Activated T-helper 1 cell treated with anti-CD3 and anti-CD28 coated beads, Interleukin-2, amount 50 U/mL, for 16 hours (primary cell): ENCODE results near the gene RHOXF2.
"Not testable (repeated sequence)": the region's sequence is repeated elsewhere in the genome, so short reads cannot be mapped to it uniquely, and the experiment has no call there.

Experiments
- DNase-seq, 2 donors: peaks; one replicate each; pipeline ENCODE4 v3.0.0-alpha.2; 2020; ENCODE audit warnings: low read depth in 1 of 2, low spot score in 1 of 2

RHOXF2 gene

GRCh38 chrX:120158313-120158712 lies at the start of gene RHOXF2:
Gene RHOXF2, plus strand, starts transcription at chrX:120158613. Its CDS starts 138 bp downstream, at chrX:120158751.
- not testable (repeated sequence) for DNase-seq

- DNase-seq: no peak
Measured at GRCh38 chrX:120109378-120109777, 49.0 kb upstream of the RHOXF2 start.

GRCh38 chrX:120111611-120112010 lies 46.8 kb upstream of the RHOXF2 start:
- DNase-seq: no peak

GRCh38 chrX:120115438-120115963 lies 42.9 kb upstream of the RHOXF2 start, which contains the start of gene RHOXF1:
Gene RHOXF1, minus strand, starts transcription at chrX:120115913. Its CDS starts 51 bp downstream, at chrX:120115862.
- DNase-seq: no peak

GRCh38 chrX:120120223-120120622 lies 38.2 kb upstream of the RHOXF2 start:
- no peak for DNase-seq

GRCh38 chrX:120125444-120125843 lies 33.0 kb upstream of the RHOXF2 start:
- DNase-seq: no peak

GRCh38 chrX:120128306-120128846 lies 30.0 kb upstream of the RHOXF2 start:
- DNase-seq: not testable (repeated sequence)

- no peak for DNase-seq
Measured at GRCh38 chrX:120136128-120136527, 22.3 kb upstream of the RHOXF2 start.

GRCh38 chrX:120136840-120137239 lies 21.6 kb upstream of the RHOXF2 start:
- DNase-seq: no peak

- DNase-seq: no peak
Measured at GRCh38 chrX:120137439-120137838, 21.0 kb upstream of the RHOXF2 start.

- DNase-seq: no peak
Measured at GRCh38 chrX:120140293-120140981, 18.0 kb upstream of the RHOXF2 start.

- DNase-seq: no peak
Measured at GRCh38 chrX:120144178-120144844, 14.1 kb upstream of the RHOXF2 start.

- DNase-seq: no peak
Measured at GRCh38 chrX:120145295-120145925, 13.0 kb upstream of the RHOXF2 start.

- DNase-seq: not testable (repeated sequence)
Measured at GRCh38 chrX:120146323-120146722, 12.1 kb upstream of the RHOXF2 start.

- no peak for DNase-seq
Measured at GRCh38 chrX:120147537-120147936, 10.9 kb upstream of the RHOXF2 start.

- not testable (repeated sequence) for DNase-seq
Measured at GRCh38 chrX:120150109-120150744, 8.2 kb upstream of the RHOXF2 start.

- DNase-seq: not testable (repeated sequence)
Measured at GRCh38 chrX:120159086-120159485, 673 bp downstream of the RHOXF2 start.

GRCh38 chrX:120193254-120193653 lies 34.8 kb downstream of the RHOXF2 start:
- not testable (repeated sequence) for DNase-seq

- DNase-seq: not testable (repeated sequence)
Measured at GRCh38 chrX:120193720-120194119, 35.3 kb downstream of the RHOXF2 start.

- not testable (repeated sequence) for DNase-seq
Measured at GRCh38 chrX:120195786-120196185, 37.4 kb downstream of the RHOXF2 start.
